HepG2 (cell line): ENCODE data around the gene LRP1B. TPM values are rescaled to one million over a fixed set of nuclear protein-coding genes. Genes with fewer than 3 reads are reported as not detected.
A peak's percentile ranks its signal among the peaks of the same experiment; 100 is the strongest.

Experiments
- ATAC-seq: fragments of 200-7000 bp; cut with Tn5 transposase; 3 replicates; pipeline ENCODE4 v1.9.1; 2020; ENCODE audit warnings: mild to moderate bottlenecking, moderate library complexity
- BruUV-seq: library from RNA; stranded (reverse); fragments of 400-500 nt; replicated peaks from 2 replicates; lab custom pipeline; 2021; lab: Mats Ljungman, UMichigan
- CTCF ChIA-PET: fragments of 300-600 bp; formaldehyde crosslinking; extraction: SDS; loops from one replicate; lab custom pipeline; 2021; ENCODE audit warnings: low total read pairs, inconsistent platforms, low intra/inter-chr PET ratio; lab: Yijun Ruan, JAX
- POLR2A ChIA-PET: fragments of 350-600 bp; sonication (Branson Sonifier 250); formaldehyde crosslinking; loops from one replicate; lab custom pipeline; 2020; ENCODE audit warnings: antibody characterized with exemption, inconsistent platforms; lab: Yijun Ruan, JAX
- DNase-seq: peaks from one replicate; pipeline ENCODE4 v3.0.0-alpha.2; 2015; ENCODE audit warnings: low spot score
- FAIRE-seq: peaks from 3 replicates; lab custom pipeline; 2011; peaks lifted over from hg19 to GRCh38; lab: Jason Lieb, UNC
- H2AFZ ChIP-seq: one replicate; pipeline ENCODE4 v1.6.1; 2011; ENCODE audit warnings: low read length, inconsistent platforms
- H3K27ac ChIP-seq: fragments of 300-600 bp; 3 replicates; pipeline ENCODE4 v1.8.0; 2011; ENCODE audit warnings: mixed run types, mild to moderate bottlenecking, mixed read lengths, low read length, inconsistent platforms; ENCODE audit not compliant: insufficient read depth; ENCODE audit errors: extremely low read length
- H3K27me3 ChIP-seq, 2 experiments: fragments of 200-600 bp in 1 of 2; 2 replicates in 1 of 2; 3 replicates in 1 of 2; pipeline versions ENCODE4 v1.6.0 to v1.8.0; 2011; ENCODE audit warnings: low read length in 2 of 2, mild to moderate bottlenecking in 2 of 2, moderate library complexity in 2 of 2, inconsistent platforms in 1 of 2; ENCODE audit not compliant: insufficient read depth in 2 of 2, control insufficient read depth in 1 of 2
- H3K36me3 ChIP-seq, 2 experiments: fragments of 200-600 bp in 1 of 2; replicated peaks in 1 of 2; 2 replicates in 1 of 2; 3 replicates in 1 of 2; pipeline versions ENCODE4 v1.5.1 to v1.8.0; 2011; ENCODE audit warnings: low read length in 2 of 2, inconsistent platforms in 1 of 2; ENCODE audit not compliant: insufficient read depth in 2 of 2, control insufficient read depth in 1 of 2
- H3K4me1 ChIP-seq: 2 replicates; pipeline ENCODE4 v1.5.1; 2012; ENCODE audit warnings: low read length, inconsistent platforms; ENCODE audit not compliant: insufficient read depth
- H3K4me2 ChIP-seq: 2 replicates; pipeline ENCODE4 v1.6.0; 2011; ENCODE audit warnings: low read depth, low read length, inconsistent platforms
- H3K4me3 ChIP-seq, 3 experiments: fragments of 200-600 bp in 1 of 3; sonication (generic), shearing (Covaris generic) in 1 of 3; replicated peaks in 1 of 3; 2 replicates each; pipeline ENCODE4 v1.5.1; 2011 to 2016; ENCODE audit warnings: low read length in 3 of 3, inconsistent platforms in 2 of 3, low read depth in 2 of 3, mild to moderate bottlenecking in 2 of 3, control low read depth in 1 of 3, mixed read lengths in 1 of 3; ENCODE audit not compliant: insufficient read depth in 1 of 3
- H3K79me2 ChIP-seq: one replicate; pipeline ENCODE4 v1.6.1; 2011; ENCODE audit warnings: low read length, inconsistent platforms; ENCODE audit not compliant: insufficient read depth
- H3K9ac ChIP-seq: 2 replicates; pipeline ENCODE4 v1.6.0; 2011; ENCODE audit warnings: mild to moderate bottlenecking, low read depth, low read length, inconsistent platforms; ENCODE audit not compliant: insufficient read depth
- H3K9me3 ChIP-seq: 2 replicates; pipeline ENCODE4 v1.5.1; 2012; ENCODE audit warnings: mild to moderate bottlenecking, low read length
- H4K20me1 ChIP-seq: 2 replicates; pipeline ENCODE4 v1.6.0; 2011; ENCODE audit warnings: inconsistent platforms, mild to moderate bottlenecking, low read length, moderate library complexity; ENCODE audit not compliant: insufficient read depth
- BORCS8-MEF2B ChIP-seq: sonication (generic); formaldehyde crosslinking; IDR thresholded peaks from 2 replicates; pipeline ENCODE4 v1.8.0; 2022; ENCODE audit warnings: mild to moderate bottlenecking, missing genetic modification reagents
- CC2D1A ChIP-seq: sonication (generic); formaldehyde crosslinking; IDR thresholded peaks from 2 replicates; pipeline ENCODE4 v1.8.1; 2023; ENCODE audit warnings: mild to moderate bottlenecking, missing genetic modification reagents
- CCDC6 ChIP-seq: sonication (generic); formaldehyde crosslinking; IDR thresholded peaks from 2 replicates; pipeline ENCODE4 v1.8.1; 2022; ENCODE audit warnings: mild to moderate bottlenecking, missing genetic modification reagents, moderate library complexity
- IRX3 ChIP-seq: sonication (generic); formaldehyde crosslinking; IDR thresholded peaks from 2 replicates; pipeline ENCODE4 v1.8.1; 2023; ENCODE audit warnings: mild to moderate bottlenecking, low read depth, missing genetic modification reagents, borderline replicate concordance
- MAFK ChIP-seq, 2 experiments: IDR thresholded peaks in 1 of 2; conservative IDR thresholded peaks in 1 of 2; 2 replicates each; pipeline ENCODE4 v1.6.1; 2011; ENCODE audit warnings: improper control_type of control experiment in 2 of 2, low read length in 2 of 2
- NAIF1 ChIP-seq: sonication (generic); formaldehyde crosslinking; IDR thresholded peaks from 2 replicates; pipeline ENCODE4 v1.5.0; 2020; ENCODE audit warnings: mild to moderate bottlenecking, missing genetic modification reagents, borderline replicate concordance
- PHF8 ChIP-seq: sonication (generic); formaldehyde crosslinking; IDR thresholded peaks from 2 replicates; pipeline ENCODE4 v1.5.0; 2020; ENCODE audit warnings: missing genetic modification reagents
- RNF2 ChIP-seq: fragments of 450-650 bp; conservative IDR thresholded peaks from 2 replicates; pipeline ENCODE4 v1.6.1; 2016; ENCODE audit warnings: low read depth
- SIX4 ChIP-seq: sonication (generic); formaldehyde crosslinking; IDR thresholded peaks from 2 replicates; pipeline ENCODE4 v1.4.0; 2020; ENCODE audit warnings: missing genetic modification reagents
- SMYD3 ChIP-seq: sonication (generic); formaldehyde crosslinking; IDR thresholded peaks from 2 replicates; pipeline ENCODE4 v1.8.1; 2023; ENCODE audit warnings: mild to moderate bottlenecking, missing genetic modification reagents
- SOX6 ChIP-seq, 2 experiments: fragments of 450-650 bp in 1 of 2; sonication (generic) in 1 of 2; formaldehyde crosslinking in 1 of 2; IDR thresholded peaks; 2 replicates each; pipeline versions ENCODE4 v1.4.0 to v1.6.1; 2017 to 2020; ENCODE audit warnings: antibody characterized with exemption in 1 of 2, mild to moderate bottlenecking in 1 of 2, missing genetic modification reagents in 1 of 2
- SSRP1 ChIP-seq: IDR thresholded peaks from 2 replicates; pipeline ENCODE4 v1.6.1; 2016; ENCODE audit warnings: control low read depth
- ZNF513 ChIP-seq: sonication (generic); formaldehyde crosslinking; conservative IDR thresholded peaks from 2 replicates; pipeline ENCODE4 v1.5.0; 2020; ENCODE audit warnings: missing genetic modification reagents
- ZNF543 ChIP-seq: sonication (generic); formaldehyde crosslinking; IDR thresholded peaks from 2 replicates; pipeline ENCODE4 v1.4.0; 2020; ENCODE audit warnings: mild to moderate bottlenecking, missing genetic modification reagents
- ZNF703 ChIP-seq: sonication (generic); formaldehyde crosslinking; IDR thresholded peaks from 2 replicates; pipeline ENCODE4 v1.5.1; 2020; ENCODE audit warnings: missing genetic modification reagents, mild to moderate bottlenecking, moderate library complexity, borderline replicate concordance
- ZNF781 ChIP-seq: sonication (generic); formaldehyde crosslinking; IDR thresholded peaks from 2 replicates; pipeline ENCODE4 v1.5.1; 2020; ENCODE audit warnings: borderline replicate concordance, mild to moderate bottlenecking, missing genetic modification reagents; ENCODE audit errors: not compliant biosample characterization
- WGBS: methylation state at CpG from one replicate; pipeline ENCODE4 v1.1.6; 2017; ENCODE audit warnings: low lambda C conversion rate; 5-methylcytosine and 5-hydroxymethylcytosine counted together
- in situ Hi-C: cut with HindIII; loops from 2 replicates; pipeline ENCODE4 v1.10.0; 2017; ENCODE audit warnings: low pct_unique_long_range_greater_than_20kb; ENCODE audit not compliant: extremely low pct_ligation_motif_present
- intact Hi-C: fragments of 100-400 bp; cut with micrococcal nuclease; formaldehyde crosslinking; loops from one replicate; pipeline ENCODE4 v1.10.0; 2022; ENCODE audit not compliant: unreplicated experiment
- polyA plus RNA-seq, 8 experiments: library from polyadenylated mRNA; depleted of rRNA in 3 of 8; stranded (reverse) in 7 of 8; unstranded in 1 of 8; fragments of >200 nt; fragmentation: Illumina TruSeq in 4 of 8; extraction: Trizol in 4 of 8; gene quantifications; 2 replicates each; pipeline versions ENCODE4 v1.2.1 to v1.2.3, GENCODE V29; 2011 to 2016; ENCODE audit warnings: low read depth in 4 of 8, missing spikeins in 1 of 8, mixed read lengths in 1 of 8; ENCODE audit not compliant: insufficient read depth in 1 of 8
- total RNA-seq, 5 experiments: library from RNA; depleted of rRNA; stranded (reverse); fragments of >200 nt; fragmentation: Illumina TruSeq; extraction: Trizol; gene quantifications; 2 replicates each; pipeline ENCODE4 v1.2.3, GENCODE V29; 2016; ENCODE audit warnings: low read depth in 1 of 5
- TF ChIP-seq, protein P1 (sequence below): sonication (generic); formaldehyde crosslinking; IDR thresholded peaks from 2 replicates; pipeline ENCODE4 v1.5.0; 2020; ENCODE audit warnings: mild to moderate bottlenecking, missing genetic modification reagents, borderline replicate concordance

Gene LRP1B
- total and polyA plus RNA-seq, 2 of the 13 experiments (the other 11 are each of a cell fraction or from before 2014, with no cell fraction given), result 0.04 TPM; not detected in 1

DNA sequence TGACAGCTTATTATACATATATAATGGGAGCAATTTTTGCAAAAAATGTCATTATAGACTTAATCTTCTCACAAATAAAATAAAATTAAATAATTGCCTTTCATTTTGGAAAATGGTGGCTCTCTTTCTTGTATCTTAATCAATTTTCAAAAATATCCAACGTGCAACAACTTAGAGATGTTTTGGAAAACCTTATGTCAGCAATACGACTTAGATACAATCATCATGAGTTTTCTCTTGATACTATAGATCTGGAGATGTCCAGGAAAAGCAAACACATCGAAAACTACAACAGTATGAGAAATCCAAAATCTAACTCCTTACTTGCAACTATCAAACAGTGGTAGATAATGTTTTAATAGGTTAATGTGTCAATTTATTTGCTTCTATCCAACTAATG, 1529.0 kb downstream of the LRP1B start:
- Histone ChIP-seq H3K4me2 (no peak overlapping the region), H3K9me3 (no peaks in the 10 kb centered on the region), H4K20me1 (no peaks in the 10 kb centered on the region), H3K36me3 (no peaks in the 10 kb centered on the region), H3K4me3 (no peak overlapping the region), H2AFZ (no peak overlapping the region), H3K79me2 (no peaks in the 10 kb centered on the region), H3K9ac (no peak overlapping the region), H3K27ac (no peak overlapping the region), H3K27me3 (no peaks in the 10 kb centered on the region), H3K4me1 (no peaks in the 10 kb centered on the region)
- DNase-seq (no peak), ATAC-seq (no peak), FAIRE-seq (no peak)
- in situ Hi-C loops, result no loop called here
- TF ChIP-seq PHF8 (CRISPR knock-in tag) (no peak), SOX6 (IDR thresholded peaks at IDR 0.05) (no peak), SOX6 (CRISPR knock-in tag; IDR thresholded peaks at IDR 0.05) (no peak), RNF2 (no peak), MAFK (conservative IDR thresholded peaks at IDR 0.05 in 1 of 2, IDR thresholded peaks at IDR 0.05 in 1 of 2; ENCODE audit: low read length in 2 of 2) (peak in 1 of 2 experiments; percentile 55; a peak in 3 of 4 replicates)
- POLR2A ChIA-PET, result no interaction called here
- intact Hi-C loops, result no loop called here
- CTCF ChIA-PET, result no interaction called here
- WGBS, result under 1% methylated on average over 3 of the region's 3 CpGs
- BruUV-seq, result no TSS peak

GRCh38 chr2:140601342-140601741, 1529.5 kb downstream of the LRP1B start:
- H3K9ac ChIP-seq, result no peak overlapping the region
- no peaks in the 10 kb centered on the region for H3K4me1 ChIP-seq
- ChIA-PET POLR2A (no interaction called here), CTCF (no interaction called here)
- no peak overlapping the region for H3K27ac ChIP-seq
- no peaks in the 10 kb centered on the region for H3K27me3 ChIP-seq
- no peaks in the 10 kb centered on the region for H3K9me3 ChIP-seq
- no peak overlapping the region for H3K4me3 ChIP-seq
- intact Hi-C loops (no loop called here), in situ Hi-C loops (no loop called here)
- no peaks in the 10 kb centered on the region for H3K36me3 ChIP-seq
- H3K4me2 ChIP-seq, result no peak overlapping the region
- FAIRE-seq (no peak), DNase-seq (no peak), ATAC-seq (no peak)
- H4K20me1 ChIP-seq, result no peaks in the 10 kb centered on the region
- no peaks in the 10 kb centered on the region for H3K79me2 ChIP-seq
- no peak overlapping the region for H2AFZ ChIP-seq
- WGBS, result 0% methylated on average over 1 of the region's 1 CpG
- no TSS peak for BruUV-seq
- no peak for TF ChIP-seq SMYD3 (CRISPR knock-in tag)
- no peak for TF ChIP-seq IRX3 (CRISPR knock-in tag)
- TF ChIP-seq SSRP1, result no peak
- no peak for TF ChIP-seq ZNF543
- TF ChIP-seq NAIF1, result no peak
- TF ChIP-seq BORCS8-MEF2B (CRISPR knock-in tag), result no peak
- no peak for TF ChIP-seq CCDC6 (CRISPR knock-in tag)
- TF ChIP-seq ZNF781, result no peak
- no peak for TF ChIP-seq ZNF703
- TF ChIP-seq SIX4 (CRISPR knock-in tag), result no peak
- TF ChIP-seq, protein P1, sequence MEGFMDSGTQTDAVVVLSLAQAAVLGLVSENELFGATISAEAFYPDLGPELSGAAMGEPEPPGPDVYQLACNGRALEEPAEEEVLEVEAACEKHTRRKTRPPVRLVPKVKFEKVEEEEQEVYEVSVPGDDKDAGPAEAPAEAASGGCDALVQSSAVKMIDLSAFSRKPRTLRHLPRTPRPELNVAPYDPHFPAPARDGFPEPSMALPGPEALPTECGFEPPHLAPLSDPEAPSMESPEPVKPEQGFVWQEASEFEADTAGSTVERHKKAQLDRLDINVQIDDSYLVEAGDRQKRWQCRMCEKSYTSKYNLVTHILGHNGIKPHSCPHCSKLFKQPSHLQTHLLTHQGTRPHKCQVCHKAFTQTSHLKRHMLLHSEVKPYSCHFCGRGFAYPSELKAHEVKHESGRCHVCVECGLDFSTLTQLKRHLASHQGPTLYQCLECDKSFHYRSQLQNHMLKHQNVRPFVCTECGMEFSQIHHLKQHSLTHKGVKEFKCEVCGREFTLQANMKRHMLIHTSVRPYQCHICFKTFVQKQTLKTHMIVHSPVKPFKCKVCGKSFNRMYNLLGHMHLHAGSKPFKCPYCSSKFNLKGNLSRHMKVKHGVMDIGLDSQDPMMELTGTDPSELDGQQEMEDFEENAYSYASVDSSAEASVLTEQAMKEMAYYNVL (CRISPR knock-in tag), result no peak
- no peak for TF ChIP-seq ZNF513
- TF ChIP-seq CC2D1A (CRISPR knock-in tag), result no peak
